H1 (cell line): Measurements from ENCODE around the gene SLIT3. TPM values are rescaled to one million over a fixed set of nuclear protein-coding genes. Genes with fewer than 3 reads are reported as not detected.

Source experiments
- CTCF ChIA-PET: fragments of 300-600 bp; sonication (Branson Sonifier 250); formaldehyde crosslinking; loops from one replicate; lab custom pipeline; 2021; ENCODE audit not compliant: partially characterized antibody; lab: Charles Lee
- POLR2A ChIA-PET: fragments of 300-600 bp; sonication (Branson Sonifier 250); formaldehyde crosslinking; loops from one replicate; lab custom pipeline; 2021; ENCODE audit warnings: inconsistent platforms; ENCODE audit not compliant: partially characterized antibody; lab: Charles Lee
- DNase-seq, 2 experiments: peaks; one replicate each; pipeline versions ENCODE4 v3.0.0 to v3.0.0-alpha.2; 2010 to 2022; ENCODE audit warnings: low spot score in 2 of 2, low read depth in 1 of 2, mixed read lengths in 1 of 2
- FAIRE-seq: peaks from 2 replicates; lab custom pipeline; 2011; peaks lifted over from hg19 to GRCh38; lab: Jason Lieb, UNC
- H2AFZ ChIP-seq: 2 replicates; pipeline ENCODE4 v1.8.1; 2012; ENCODE audit warnings: low read length, inconsistent platforms
- H2AK5ac ChIP-seq: 2 replicates; pipeline ENCODE4 v1.6.1; 2013; ENCODE audit warnings: low read depth, low read length
- H2BK120ac ChIP-seq: replicated peaks from 2 replicates; pipeline ENCODE3; 2013; ENCODE audit warnings: low read depth, low read length, inconsistent platforms
- H2BK12ac ChIP-seq: 2 replicates; pipeline ENCODE4 v1.6.1; 2013; ENCODE audit warnings: low read depth, low read length
- H2BK15ac ChIP-seq: 2 replicates; pipeline ENCODE4 v1.6.1; 2013; ENCODE audit warnings: low read length
- H2BK20ac ChIP-seq: 2 replicates; pipeline ENCODE4 v1.6.1; 2013; ENCODE audit warnings: low read length
- H2BK5ac ChIP-seq: 2 replicates; pipeline ENCODE4 v1.6.1; 2013; ENCODE audit warnings: low read depth, low read length
- H3K14ac ChIP-seq: 2 replicates; pipeline ENCODE4 v1.6.1; 2013; ENCODE audit warnings: inconsistent platforms; ENCODE audit not compliant: insufficient read length
- H3K18ac ChIP-seq: 2 replicates; pipeline ENCODE4 v1.6.1; 2013; ENCODE audit warnings: low read length; ENCODE audit errors: extremely low read depth
- H3K23ac ChIP-seq: 2 replicates; pipeline ENCODE4 v1.6.1; 2013; ENCODE audit warnings: inconsistent platforms; ENCODE audit not compliant: insufficient read length
- H3K23me2 ChIP-seq: 2 replicates; pipeline ENCODE4 v1.6.1; 2013; ENCODE audit warnings: low read depth, low read length
- H3K27ac ChIP-seq: 2 replicates; pipeline ENCODE4 v1.6.1; 2011; ENCODE audit warnings: low read depth, low read length, inconsistent platforms
- H3K27me3 ChIP-seq, 4 experiments: replicated peaks in 1 of 4; 1 replicate in 1 of 4; 2 replicates in 3 of 4; pipeline versions ENCODE4 v1.6.1 to v1.8.1; 2011 to 2013; ENCODE audit warnings: low read length in 3 of 4, mild to moderate bottlenecking in 3 of 4, inconsistent platforms in 2 of 4, mixed read lengths in 2 of 4, moderate library complexity in 1 of 4; ENCODE audit not compliant: control insufficient read depth in 3 of 4, insufficient read depth in 3 of 4; ENCODE audit errors: extremely low read depth in 1 of 4
- H3K36me3 ChIP-seq, 4 experiments: 2 replicates each; pipeline versions ENCODE4 v1.6.1 to v1.8.1; 2011 to 2013; ENCODE audit warnings: mild to moderate bottlenecking in 4 of 4, low read length in 3 of 4, moderate library complexity in 2 of 4, control low read depth in 1 of 4, inconsistent platforms in 1 of 4; ENCODE audit not compliant: insufficient read depth in 4 of 4, control insufficient read depth in 2 of 4
- H3K4ac ChIP-seq: replicated peaks from 2 replicates; pipeline ENCODE3; 2013; ENCODE audit warnings: low read length, low read depth, mixed read lengths, inconsistent platforms; ENCODE audit not compliant: insufficient read length
- H3K4me1 ChIP-seq, 4 experiments: replicated peaks in 1 of 4; 1 replicate in 1 of 4; 2 replicates in 3 of 4; pipeline versions ENCODE4 v1.6.1 to v1.8.1; 2011 to 2013; ENCODE audit warnings: low read length in 3 of 4, inconsistent platforms in 2 of 4, mixed read lengths in 1 of 4; ENCODE audit not compliant: insufficient read depth in 4 of 4, control insufficient read depth in 3 of 4
- H3K4me2 ChIP-seq, 2 experiments: 2 replicates each; pipeline versions ENCODE4 v1.6.1 to v1.8.1; 2011 to 2013; ENCODE audit warnings: low read depth in 2 of 2, low read length in 2 of 2, control low read depth in 1 of 2, inconsistent platforms in 1 of 2, mild to moderate bottlenecking in 1 of 2; ENCODE audit not compliant: insufficient read depth in 1 of 2
- H3K4me3 ChIP-seq, 4 experiments: fragments of 200-600, 300-600 bp in 1 of 4; sonication (generic), shearing (Covaris generic), sonication (Bioruptor Twin) in 1 of 4; 2 replicates each; pipeline versions ENCODE4 v1.5.1 to v1.8.1; 2011 to 2016; ENCODE audit warnings: low read length in 4 of 4, low read depth in 3 of 4, control low read depth in 2 of 4, inconsistent platforms in 2 of 4, mild to moderate bottlenecking in 2 of 4, mixed read lengths in 1 of 4, moderate library complexity in 1 of 4; ENCODE audit not compliant: insufficient read depth in 2 of 4; ENCODE audit errors: extremely low read depth in 1 of 4
- H3K56ac ChIP-seq: replicated peaks from 2 replicates; pipeline ENCODE3; 2013; ENCODE audit warnings: low read depth, mild to moderate bottlenecking, mixed read lengths, low read length, inconsistent platforms; ENCODE audit not compliant: insufficient read length
- H3K79me1 ChIP-seq: 2 replicates; pipeline ENCODE4 v1.6.1; 2013; ENCODE audit warnings: low read depth, low read length, control low read depth
- H3K79me2 ChIP-seq, 2 experiments: 2 replicates each; pipeline versions ENCODE4 v1.6.1 to v1.8.1; 2012 to 2013; ENCODE audit warnings: low read length in 2 of 2, mild to moderate bottlenecking in 2 of 2, inconsistent platforms in 1 of 2; ENCODE audit not compliant: insufficient read depth in 2 of 2, control insufficient read depth in 1 of 2
- H3K9ac ChIP-seq, 4 experiments: replicated peaks in 1 of 4; 1 replicate in 1 of 4; 2 replicates in 3 of 4; pipeline versions ENCODE4 v1.6.1 to v1.8.1; 2011 to 2013; ENCODE audit warnings: low read depth in 3 of 4, low read length in 3 of 4, control low read depth in 2 of 4, mild to moderate bottlenecking in 2 of 4, moderate library complexity in 2 of 4, inconsistent platforms in 1 of 4; ENCODE audit errors: extremely low read depth in 1 of 4
- H3K9me3 ChIP-seq, 2 experiments: 2 replicates each; pipeline versions ENCODE4 v1.6.1 to v1.8.1; 2012 to 2013; ENCODE audit warnings: mild to moderate bottlenecking in 2 of 2, moderate library complexity in 2 of 2, control low read depth in 1 of 2, inconsistent platforms in 1 of 2, low read depth in 1 of 2, low read length in 1 of 2, mixed read lengths in 1 of 2; ENCODE audit not compliant: insufficient read depth in 2 of 2
- H4K20me1 ChIP-seq, 2 experiments: replicated peaks in 1 of 2; 2 replicates each; pipeline versions ENCODE3 to v1.8.1; 2011 to 2013; ENCODE audit warnings: inconsistent platforms in 2 of 2, low read length in 2 of 2, mild to moderate bottlenecking in 1 of 2; ENCODE audit not compliant: insufficient read depth in 2 of 2, control insufficient read depth in 1 of 2
- H4K5ac ChIP-seq: 2 replicates; pipeline ENCODE4 v1.6.1; 2013; ENCODE audit warnings: low read length, low read depth, mixed read lengths, inconsistent platforms; ENCODE audit not compliant: insufficient read length
- H4K8ac ChIP-seq: 2 replicates; pipeline ENCODE4 v1.8.0; 2013; ENCODE audit warnings: mild to moderate bottlenecking, moderate library complexity, low read length, inconsistent platforms; ENCODE audit not compliant: insufficient read depth; ENCODE audit errors: extremely low read depth
- H4K91ac ChIP-seq: replicated peaks from 2 replicates; pipeline ENCODE3; 2013; ENCODE audit warnings: low read length, mixed read lengths, inconsistent platforms; ENCODE audit not compliant: insufficient read length
- CTBP2 ChIP-seq: IDR thresholded peaks from 2 replicates; pipeline ENCODE4 v1.7.0; 2011; ENCODE audit warnings: borderline replicate concordance, mild to moderate bottlenecking, moderate library complexity, mixed read lengths, low read length; ENCODE audit not compliant: insufficient read depth, insufficient read length
- EGR1 ChIP-seq: IDR thresholded peaks from 2 replicates; pipeline ENCODE4 v1.6.1; 2011; ENCODE audit warnings: low read depth, low read length, borderline replicate concordance
- FOSL1 ChIP-seq: IDR thresholded peaks from 2 replicates; pipeline ENCODE4 v1.6.1; 2011; ENCODE audit warnings: mild to moderate bottlenecking, low read depth, low read length, moderate library complexity; ENCODE audit not compliant: insufficient read depth
- HDAC6 ChIP-seq: IDR thresholded peaks from one replicate; pipeline ENCODE4 v1.7.1; 2012; ENCODE audit warnings: low read depth, mild to moderate bottlenecking, inconsistent platforms, low read length, moderate library complexity
- JUN ChIP-seq: IDR thresholded peaks from 2 replicates; pipeline ENCODE4 v1.6.1; 2011; ENCODE audit warnings: low read depth, mild to moderate bottlenecking, improper control_type of control experiment, low read length
- KDM5A ChIP-seq: fragments of 200-600 bp; IDR thresholded peaks from 2 replicates; pipeline ENCODE4 v1.7.1; 2012; ENCODE audit warnings: mild to moderate bottlenecking, low read length, inconsistent platforms, mixed read lengths
- MAX ChIP-seq: IDR thresholded peaks from 2 replicates; pipeline ENCODE4 v1.6.1; 2012; ENCODE audit warnings: inconsistent platforms
- RFX5 ChIP-seq: IDR thresholded peaks from 2 replicates; pipeline ENCODE4 v1.6.1; 2011; ENCODE audit warnings: low read depth, low read length, improper control_type of control experiment, borderline replicate concordance
- RXRA ChIP-seq: IDR thresholded peaks from 2 replicates; pipeline ENCODE4 v1.6.1; 2011; ENCODE audit warnings: low read depth, mild to moderate bottlenecking, low read length, moderate library complexity; ENCODE audit not compliant: insufficient read depth
- SRF ChIP-seq: IDR thresholded peaks from 2 replicates; pipeline ENCODE4 v1.6.1; 2011; ENCODE audit warnings: mild to moderate bottlenecking, low read depth, low read length, moderate library complexity
- SUZ12 ChIP-seq: fragments of 200-600 bp; sonication (generic); IDR thresholded peaks from 2 replicates; pipeline ENCODE4 v1.6.1; 2012; ENCODE audit warnings: mild to moderate bottlenecking, inconsistent platforms, low read length, moderate library complexity, mixed read lengths
- TAF7 ChIP-seq: optimal IDR thresholded peaks from 2 replicates; pipeline ENCODE3; 2011; ENCODE audit warnings: low read depth, mild to moderate bottlenecking, inconsistent platforms, low read length, moderate library complexity, borderline replicate concordance
- ZNF274 ChIP-seq: IDR thresholded peaks from 2 replicates; pipeline ENCODE4 v1.7.0; 2012; ENCODE audit warnings: low read length, borderline replicate concordance; ENCODE audit errors: extremely low read depth
- WGBS, 2 experiments: shearing (Covaris generic) in 1 of 2; methylation state at CpG; one replicate each; pipeline versions ENCODE4 v1.1.6 to v1.1.7; 2013 to 2015; ENCODE audit warnings: low lambda C conversion rate in 2 of 2, mixed read lengths in 2 of 2, inconsistent platforms in 1 of 2, low coverage in 1 of 2, missing lambda C conversion rate in 1 of 2; ENCODE audit not compliant: insufficient replicate concordance in 2 of 2, insufficient coverage in 1 of 2, insufficient read length in 1 of 2; ENCODE audit errors: extremely low coverage in 1 of 2, missing lambda C conversion rate in 1 of 2; 5-methylcytosine and 5-hydroxymethylcytosine counted together
- polyA plus RNA-seq, 7 experiments: library from polyadenylated mRNA; depleted of rRNA in 3 of 7; stranded (reverse) in 5 of 7; unstranded in 2 of 7; fragments of >200 nt in 5 of 7; fragments of 200-250 nt in 2 of 7; gene quantifications; 1 replicate in 5 of 7; 2 replicates in 1 of 7; 4 replicates in 1 of 7; pipeline versions ENCODE4 v1.2.1 to v1.2.3, GENCODE V29; 2011 to 2013; ENCODE audit warnings: missing spikeins in 2 of 7, mixed read lengths in 2 of 7
- total RNA-seq: library from RNA; stranded (reverse); fragmentation: NEBNext Ultra II Directional; extraction: Animal tissue kit (Norgen Biotek cat#: 25700); gene quantifications from 2 replicates; pipeline ENCODE4 v1.2.1, GENCODE V29; 2021

SLIT3 gene
- total and polyA plus RNA-seq, 2 of the 8 experiments (the other 6 are each of a cell fraction or from before 2014, with no cell fraction given): 1.1 to 1.2 TPM

DNA sequence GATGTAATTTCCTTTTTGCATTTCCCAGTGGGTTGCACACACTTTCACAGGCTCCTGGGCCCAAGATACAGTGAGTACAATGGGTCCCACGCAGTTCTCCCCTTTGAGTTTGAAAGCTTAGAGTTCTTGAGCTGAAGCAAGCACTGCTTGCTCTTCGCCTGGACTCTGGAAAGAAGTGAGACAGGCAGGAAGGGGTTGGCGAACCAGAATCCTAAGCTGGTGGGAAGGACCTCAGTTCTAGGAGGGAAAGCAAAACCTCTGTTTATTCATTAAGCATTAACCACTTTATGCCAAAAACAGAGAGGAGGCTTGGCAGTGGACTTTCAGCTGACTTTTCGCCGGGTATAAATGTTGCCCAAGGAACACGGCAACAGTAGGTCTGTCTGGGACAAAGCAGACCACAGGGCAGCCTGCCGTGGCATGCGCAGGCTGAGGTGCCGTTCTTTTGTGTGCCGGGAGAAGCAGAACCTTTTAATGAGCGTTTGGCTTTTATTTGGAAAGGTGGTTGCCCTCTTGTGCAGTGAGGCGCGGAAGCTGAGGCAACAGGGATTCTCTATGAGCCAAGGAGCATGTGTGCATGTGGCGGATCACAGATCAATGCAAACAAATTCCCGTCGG lies 481.8 kb downstream of the SLIT3 start:
- Histone ChIP-seq H3K4me2 (no peak overlapping the region), H3K79me1 (no peaks in the 10 kb centered on the region)
- no peak for TF ChIP-seq FOSL1
- TF ChIP-seq ZNF274: no peak
- no peak for TF ChIP-seq CTBP2
- no peak for TF ChIP-seq RXRA
- no peak for TF ChIP-seq TAF7
- TF ChIP-seq HDAC6: no peak
- no peak for TF ChIP-seq EGR1
- no peak for TF ChIP-seq JUN
- no peak for TF ChIP-seq KDM5A
- TF ChIP-seq SRF: no peak
- TF ChIP-seq SUZ12: no peak
- no peak for TF ChIP-seq MAX
- no peak for TF ChIP-seq RFX5

More for the DNA sequence above, 481.8 kb downstream of the SLIT3 start:
- no peak overlapping the region for H4K8ac ChIP-seq
- DNase-seq (no peak), FAIRE-seq (no peak)
- H2BK5ac ChIP-seq: no peak overlapping the region
- H3K27me3 ChIP-seq: no peaks in the 10 kb centered on the region; a peak in 2 of 7 replicates
- no peak overlapping the region for H3K4ac ChIP-seq
- no peak overlapping the region for H3K18ac ChIP-seq
- ChIA-PET CTCF (interaction anchor here (1.1 kb wide), 2 partner anchors 11 to 17 kb away, joined by 3 read pairs; no protein-coding TSS in a partner anchor), POLR2A (interaction anchor here (1.0 kb wide), 1 partner anchor 14 kb away, joined by 3 read pairs; no protein-coding TSS in a partner anchor)
- no peak overlapping the region for H3K27ac ChIP-seq
- H3K4me1 ChIP-seq: peaks cover 0 to 4% (median 2%) of the 10 kb centered on the region in 4 experiments; a peak in 2 of 7 replicates
- no peak overlapping the region for H2BK15ac ChIP-seq
- 85% methylated on average over 16 of the region's 16 CpGs; no CpG with 5 or more reads in 1 of the 2 experiments for WGBS, 2 experiments
- no peaks in the 10 kb centered on the region for H3K23me2 ChIP-seq
- H3K9ac ChIP-seq: no peak overlapping the region
- H4K5ac ChIP-seq: no peak overlapping the region
- no peak overlapping the region for H3K23ac ChIP-seq
- no peaks in the 10 kb centered on the region for H3K79me2 ChIP-seq
- H3K4me3 ChIP-seq: no peak overlapping the region
- H2AFZ ChIP-seq: no peak overlapping the region
- H3K9me3 ChIP-seq: no peaks in the 10 kb centered on the region
- H2BK20ac ChIP-seq: no peak overlapping the region
- H3K56ac ChIP-seq: no peak overlapping the region
- no peak overlapping the region for H3K14ac ChIP-seq
- no peak overlapping the region for H2BK12ac ChIP-seq
- H2AK5ac ChIP-seq: no peak overlapping the region
- H4K91ac ChIP-seq: no peak overlapping the region
- no peaks in the 10 kb centered on the region for H3K36me3 ChIP-seq
- no peaks in the 10 kb centered on the region for H4K20me1 ChIP-seq
- H2BK120ac ChIP-seq: no peak overlapping the region
